Hindlimb muscle (tissue), 1 donor: Measurements from ENCODE around the gene ASCL3. TPM values are rescaled to one million over a fixed set of nuclear protein-coding genes. Genes with fewer than 3 reads are reported as not detected.
"Not testable (repeated sequence)": the region's sequence is repeated elsewhere in the genome, so short reads cannot be mapped to it uniquely, and the experiment has no call there.

Experiments used
- DNase-seq: peaks from one replicate; pipeline ENCODE4 v3.0.0-alpha.2; 2013
- polyA plus RNA-seq: library from polyadenylated mRNA; unstranded; fragments of 120-200 nt; gene quantifications from one replicate; pipeline ENCODE4 v1.2.1, GENCODE V29; 2013; ENCODE audit not compliant: insufficient read length

ASCL3 gene
- polyA plus RNA-seq, 1 donor: not detected

GRCh38 chr11:8947230-8947943 is 4.6 kb upstream of the ASCL3 start:
- no peak for DNase-seq

DNA sequence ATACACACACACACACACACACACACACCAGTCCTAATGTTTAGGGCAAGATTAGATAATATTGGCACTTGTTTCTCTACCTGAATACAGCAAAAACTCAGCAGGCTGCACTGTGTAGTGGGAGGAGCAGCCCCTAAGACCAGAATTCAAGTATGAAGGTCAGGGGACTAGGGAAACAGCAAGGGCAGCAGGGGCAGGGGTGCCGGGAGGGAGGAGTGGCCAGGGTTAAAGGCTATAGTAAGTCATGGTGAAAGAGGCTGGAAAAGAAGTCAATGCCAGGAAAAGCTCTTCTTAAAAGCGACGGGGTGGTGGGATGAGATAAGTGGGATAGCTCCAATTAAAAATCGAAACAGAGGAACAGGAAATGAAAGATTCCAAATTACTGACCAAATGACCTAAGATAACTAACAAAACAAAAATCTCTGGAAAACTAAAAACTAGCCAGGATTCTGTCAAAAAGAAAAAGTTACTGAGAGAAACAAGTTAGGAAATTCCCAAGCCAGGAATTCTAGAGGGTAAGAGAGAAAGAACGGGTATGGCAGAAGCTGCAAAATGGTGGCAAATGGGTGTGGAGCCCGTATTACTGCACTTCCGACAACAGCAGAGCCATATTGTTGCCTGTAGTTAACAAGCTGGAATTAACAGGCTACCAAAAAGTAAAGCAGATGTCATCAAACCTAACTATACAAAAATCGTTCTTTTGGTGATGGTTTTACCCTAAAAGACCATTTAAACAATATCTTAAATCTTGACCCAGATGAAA is 1.3 kb downstream of the ASCL3 start:
- no peak for DNase-seq

- no peak for DNase-seq
Measured at GRCh38 chr11:8937659-8938058, 5.2 kb downstream of the ASCL3 start.

GRCh38 chr11:8937159-8937558 is 5.7 kb downstream of the ASCL3 start:
- DNase-seq: no peak

DNA sequence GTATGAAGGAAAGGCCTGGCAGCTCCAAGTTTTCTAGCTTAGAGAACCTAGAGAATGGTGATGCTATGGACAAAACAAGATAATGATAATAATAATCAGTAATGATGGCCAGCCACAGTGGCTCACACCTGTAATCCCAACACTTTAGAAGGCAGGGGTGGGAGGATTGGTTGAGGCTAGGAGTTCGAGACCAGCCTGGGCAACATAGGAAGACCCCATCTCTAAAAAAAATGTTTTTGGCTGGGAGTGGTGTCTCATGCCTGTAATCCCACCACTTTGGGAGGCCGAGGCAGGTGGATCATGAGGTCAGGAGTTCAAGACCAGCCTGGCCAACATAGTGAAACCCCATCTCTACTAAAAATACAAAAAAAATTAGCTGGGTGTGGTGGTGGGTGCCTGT is 7.0 kb downstream of the ASCL3 start:
- not testable (repeated sequence) for DNase-seq

- no peak for DNase-seq
Measured at GRCh38 chr11:8934742-8935488, 7.9 kb downstream of the ASCL3 start.

DNA sequence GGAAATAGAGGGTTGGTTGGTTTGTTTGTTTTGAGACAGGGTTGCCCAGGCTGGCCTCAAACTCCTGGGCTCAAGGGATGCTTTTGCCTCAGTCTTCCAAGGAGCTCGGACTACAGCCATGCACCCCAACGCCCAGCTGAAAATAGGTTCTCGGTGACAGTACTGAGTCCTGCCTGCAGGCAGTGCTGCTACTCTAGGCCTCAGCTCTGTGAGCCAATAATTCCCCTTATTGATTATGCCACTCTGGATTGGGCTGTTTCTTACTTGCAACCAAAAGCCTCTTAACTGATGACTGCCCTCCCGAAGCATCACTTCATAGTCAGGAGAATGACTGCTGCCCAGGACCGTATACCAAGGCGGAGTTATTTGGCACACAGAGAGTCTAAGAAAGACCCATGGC is 8.9 kb downstream of the ASCL3 start:
- no peak for DNase-seq

- DNase-seq: no peak
Measured at GRCh38 chr11:8932564-8933180, 10.1 kb downstream of the ASCL3 start, which contains the start of gene C11orf16. Gene C11orf16, minus strand, starts transcription at chr11:8932947. Its CDS starts 639 bp downstream, at chr11:8932308.

GRCh38 chr11:8930456-8931175 is 12.2 kb downstream of the ASCL3 start:
- no peak for DNase-seq

GRCh38 chr11:8928981-8929615 is 13.7 kb downstream of the ASCL3 start:
- DNase-seq: no peak

GRCh38 chr11:8928205-8928604 is 14.6 kb downstream of the ASCL3 start:
- DNase-seq: no peak

GRCh38 chr11:8927233-8927632 is 15.6 kb downstream of the ASCL3 start:
- DNase-seq: no peak

GRCh38 chr11:8926236-8926635 is 16.6 kb downstream of the ASCL3 start:
- no peak for DNase-seq

- DNase-seq: no peak
Measured at GRCh38 chr11:8925711-8926110, 17.1 kb downstream of the ASCL3 start.

GRCh38 chr11:8922691-8923090 is 20.1 kb downstream of the ASCL3 start:
- DNase-seq: no peak

DNA sequence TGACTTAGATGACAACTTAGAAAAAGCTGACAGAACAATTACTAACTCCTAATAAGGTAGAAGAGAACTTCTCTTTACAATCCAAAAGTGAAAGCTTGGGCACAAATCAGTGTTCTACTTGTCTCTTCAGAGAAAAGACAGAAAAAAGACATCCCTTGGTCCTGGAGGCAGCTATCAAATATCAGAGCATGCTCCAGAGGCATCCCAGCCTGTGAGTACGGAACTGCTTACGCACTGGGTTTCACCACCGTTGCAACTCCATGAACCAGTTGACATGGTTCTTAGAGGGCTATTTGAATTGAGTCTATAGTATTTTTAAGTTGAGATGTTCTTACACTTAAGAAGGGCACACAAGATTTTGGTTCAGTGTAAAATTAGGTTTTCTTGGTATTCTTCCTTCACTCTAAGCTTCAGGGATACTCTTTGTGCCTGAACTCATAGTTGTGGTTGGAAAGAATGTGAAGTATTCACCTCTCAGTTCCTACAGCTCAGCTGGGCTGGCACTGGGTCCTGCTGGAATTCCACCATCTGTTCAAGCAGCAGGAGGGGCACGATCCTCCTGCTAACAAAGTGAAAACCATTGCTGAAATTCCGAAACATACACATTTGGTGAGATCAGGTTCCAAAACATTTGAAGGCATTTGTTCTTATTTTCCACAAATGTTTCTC is 25.5 kb downstream of the ASCL3 start:
- peak; percentile 73 for DNase-seq

GRCh38 chr11:8914661-8915018 is 28.2 kb downstream of the ASCL3 start:
- no peak for DNase-seq

DNA sequence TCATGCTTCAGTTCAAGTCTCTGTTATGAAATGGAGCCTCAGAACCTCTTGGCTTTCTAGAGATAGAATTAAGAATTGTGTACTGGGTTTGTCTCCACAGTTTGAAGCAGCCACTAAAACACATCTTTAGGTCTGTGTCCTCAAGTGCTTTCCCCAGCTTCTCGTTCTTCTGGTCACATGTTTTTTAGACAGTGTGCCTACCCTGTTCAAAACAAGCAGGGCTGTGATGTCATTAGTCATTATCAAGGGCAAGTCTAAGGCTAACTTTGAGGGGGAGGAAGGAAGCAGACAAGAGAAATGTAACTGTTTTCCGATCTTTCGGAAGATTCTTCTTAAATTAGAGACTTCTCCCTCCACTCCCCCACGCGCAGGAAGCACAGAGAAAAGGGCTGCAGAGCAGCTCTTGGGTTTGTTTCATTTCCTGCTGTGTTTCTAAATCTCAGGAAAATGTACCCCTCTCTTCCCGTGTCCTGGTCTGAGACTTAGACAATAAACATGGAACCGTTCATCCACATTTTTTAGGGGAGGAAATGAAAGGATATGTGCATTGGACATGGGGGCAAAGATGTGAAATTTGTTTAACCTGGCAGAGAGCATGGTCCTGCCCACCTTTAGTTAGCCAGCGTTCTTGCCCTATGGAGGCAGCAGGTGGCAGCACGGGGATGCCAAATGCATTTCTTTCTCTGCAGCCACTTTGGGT is 28.7 kb downstream of the ASCL3 start:
- no peak for DNase-seq

DNA sequence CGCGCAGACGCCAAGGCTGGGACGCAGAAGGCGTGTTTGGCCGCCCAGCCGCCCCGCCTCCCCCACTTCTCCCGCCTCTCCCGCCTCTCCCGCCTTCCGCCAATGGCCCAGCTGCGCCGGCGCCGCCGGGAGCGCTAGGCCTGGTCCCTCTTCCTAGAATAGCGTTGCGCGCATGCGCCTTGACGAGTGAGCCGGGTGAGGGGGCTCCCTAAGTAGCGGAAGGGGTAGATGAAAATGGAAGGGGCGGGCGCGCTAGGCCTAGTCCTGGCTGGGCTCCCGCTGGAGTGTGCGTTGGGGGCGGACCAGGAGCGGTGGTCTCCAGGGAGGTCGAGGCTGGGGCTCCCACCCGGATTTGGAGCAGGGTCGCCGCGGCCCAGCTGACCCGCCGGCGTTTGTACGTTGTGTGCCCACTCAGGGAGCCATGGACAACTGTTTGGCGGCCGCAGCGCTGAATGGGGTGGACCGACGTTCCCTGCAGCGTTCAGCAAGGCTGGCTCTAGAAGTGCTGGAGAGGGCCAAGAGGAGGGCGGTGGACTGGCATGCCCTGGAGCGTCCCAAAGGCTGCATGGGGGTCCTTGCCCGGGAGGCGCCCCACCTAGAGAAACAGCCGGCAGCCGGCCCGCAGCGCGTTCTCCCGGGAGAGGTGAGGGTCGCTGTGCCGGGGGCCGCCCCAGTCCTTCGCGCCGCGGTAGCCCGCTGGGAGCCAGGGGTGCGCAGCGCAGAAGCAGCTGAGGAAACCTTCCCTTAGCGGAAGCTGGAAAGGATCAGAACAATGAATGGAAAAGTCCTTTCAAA is 31.6 kb downstream of the ASCL3 start, which contains the start of gene AKIP1:
TSS of gene AKIP1 (plus strand) at position 161 of the 795 bp plus-strand sequence. CDS start at position 422, 261 bp downstream.
- DNase-seq: peak; percentile 99
